GM12874 (cell line): ENCODE results near the gene DHX9.

Source experiments
- CTCF ChIP-seq: IDR thresholded peaks from 2 replicates; pipeline ENCODE4 v1.5.1; 2011; ENCODE audit warnings: low read depth, mild to moderate bottlenecking, control low read depth, low read length, moderate library complexity; ENCODE audit not compliant: insufficient read depth

The DHX9 gene

GRCh38 chr1:182877331-182877730 is 38.2 kb downstream of the DHX9 start:
- no peak for TF ChIP-seq CTCF

- TF ChIP-seq CTCF: no peak
Observed at GRCh38 chr1:182877842-182878241, 38.7 kb downstream of the DHX9 start.

- no peak for TF ChIP-seq CTCF
Observed at GRCh38 chr1:182884872-182885271, 45.7 kb downstream of the DHX9 start.

GRCh38 chr1:182885591-182885990 is 46.4 kb downstream of the DHX9 start:
- no peak for TF ChIP-seq CTCF

GRCh38 chr1:182886985-182887384 is 47.8 kb downstream of the DHX9 start:
- TF ChIP-seq CTCF: no peak

GRCh38 chr1:182888736-182889531 is 49.8 kb downstream of the DHX9 start:
- TF ChIP-seq CTCF: no peak

- TF ChIP-seq CTCF: no peak
Observed at GRCh38 chr1:182889997-182890396, 50.9 kb downstream of the DHX9 start.
